ENCODE results near the gene SCUBE1.

GRCh38 chr22:43308836-43309235 lies 34.3 kb downstream of the SCUBE1 start:
- TF ChIP-seq CTCF (IDR thresholded peaks at IDR 0.05), result no peak
- no peak for TF ChIP-seq SIN3A (IDR thresholded peaks at IDR 0.05; ENCODE audit: borderline replicate concordance, insufficient read depth, low read depth, low read length)
